HepG2 (cell line): Measurements from ENCODE around the gene AJM1. TPM values are rescaled to one million over a fixed set of nuclear protein-coding genes. Genes with fewer than 3 reads are reported as not detected.

Experiments
- ATAC-seq: fragments of 200-7000 bp; cut with Tn5 transposase; 3 replicates; pipeline ENCODE4 v1.9.1; 2020; ENCODE audit warnings: mild to moderate bottlenecking, moderate library complexity
- BruUV-seq: library from RNA; stranded (reverse); fragments of 400-500 nt; replicated peaks from 2 replicates; lab custom pipeline; 2021; lab: Mats Ljungman, UMichigan
- CTCF ChIA-PET: fragments of 300-600 bp; formaldehyde crosslinking; extraction: SDS; loops from one replicate; lab custom pipeline; 2021; ENCODE audit warnings: low total read pairs, inconsistent platforms, low intra/inter-chr PET ratio; lab: Yijun Ruan, JAX
- POLR2A ChIA-PET: fragments of 350-600 bp; sonication (Branson Sonifier 250); formaldehyde crosslinking; loops from one replicate; lab custom pipeline; 2020; ENCODE audit warnings: antibody characterized with exemption, inconsistent platforms; lab: Yijun Ruan, JAX
- DNase-seq: peaks from one replicate; pipeline ENCODE4 v3.0.0-alpha.2; 2015; ENCODE audit warnings: low spot score
- FAIRE-seq: peaks from 3 replicates; lab custom pipeline; 2011; peaks lifted over from hg19 to GRCh38; lab: Jason Lieb, UNC
- H2AFZ ChIP-seq: one replicate; pipeline ENCODE4 v1.6.1; 2011; ENCODE audit warnings: low read length, inconsistent platforms
- H3K27ac ChIP-seq: fragments of 300-600 bp; 3 replicates; pipeline ENCODE4 v1.8.0; 2011; ENCODE audit warnings: mixed run types, mild to moderate bottlenecking, mixed read lengths, low read length, inconsistent platforms; ENCODE audit not compliant: insufficient read depth; ENCODE audit errors: extremely low read length
- H3K27me3 ChIP-seq, 2 experiments: fragments of 200-600 bp in 1 of 2; 2 replicates in 1 of 2; 3 replicates in 1 of 2; pipeline versions ENCODE4 v1.6.0 to v1.8.0; 2011; ENCODE audit warnings: low read length in 2 of 2, mild to moderate bottlenecking in 2 of 2, moderate library complexity in 2 of 2, inconsistent platforms in 1 of 2; ENCODE audit not compliant: insufficient read depth in 2 of 2, control insufficient read depth in 1 of 2
- H3K36me3 ChIP-seq, 2 experiments: fragments of 200-600 bp in 1 of 2; replicated peaks in 1 of 2; 2 replicates in 1 of 2; 3 replicates in 1 of 2; pipeline versions ENCODE4 v1.5.1 to v1.8.0; 2011; ENCODE audit warnings: low read length in 2 of 2, inconsistent platforms in 1 of 2; ENCODE audit not compliant: insufficient read depth in 2 of 2, control insufficient read depth in 1 of 2
- H3K4me1 ChIP-seq: 2 replicates; pipeline ENCODE4 v1.5.1; 2012; ENCODE audit warnings: low read length, inconsistent platforms; ENCODE audit not compliant: insufficient read depth
- H3K4me2 ChIP-seq: 2 replicates; pipeline ENCODE4 v1.6.0; 2011; ENCODE audit warnings: low read depth, low read length, inconsistent platforms
- H3K4me3 ChIP-seq, 3 experiments: fragments of 200-600 bp in 1 of 3; sonication (generic), shearing (Covaris generic) in 1 of 3; replicated peaks in 1 of 3; 2 replicates each; pipeline ENCODE4 v1.5.1; 2011 to 2016; ENCODE audit warnings: low read length in 3 of 3, inconsistent platforms in 2 of 3, low read depth in 2 of 3, mild to moderate bottlenecking in 2 of 3, control low read depth in 1 of 3, mixed read lengths in 1 of 3; ENCODE audit not compliant: insufficient read depth in 1 of 3
- H3K79me2 ChIP-seq: one replicate; pipeline ENCODE4 v1.6.1; 2011; ENCODE audit warnings: low read length, inconsistent platforms; ENCODE audit not compliant: insufficient read depth
- H3K9ac ChIP-seq: 2 replicates; pipeline ENCODE4 v1.6.0; 2011; ENCODE audit warnings: mild to moderate bottlenecking, low read depth, low read length, inconsistent platforms; ENCODE audit not compliant: insufficient read depth
- H3K9me3 ChIP-seq: 2 replicates; pipeline ENCODE4 v1.5.1; 2012; ENCODE audit warnings: mild to moderate bottlenecking, low read length
- H4K20me1 ChIP-seq: 2 replicates; pipeline ENCODE4 v1.6.0; 2011; ENCODE audit warnings: inconsistent platforms, mild to moderate bottlenecking, low read length, moderate library complexity; ENCODE audit not compliant: insufficient read depth
- AGO1 ChIP-seq: fragments of 200-400 bp; formaldehyde crosslinking; IDR thresholded peaks from 2 replicates; pipeline ENCODE4 v1.6.1; 2017; ENCODE audit warnings: mild to moderate bottlenecking, low read depth, low read length, moderate library complexity; ENCODE audit not compliant: poor library complexity, severe bottlenecking
- HNRNPL ChIP-seq: fragments of 200-400 bp; formaldehyde crosslinking; IDR thresholded peaks from 2 replicates; pipeline ENCODE4 v1.6.1; 2017; ENCODE audit warnings: mild to moderate bottlenecking, low read depth, low read length
- MEIS2 ChIP-seq: sonication (generic); formaldehyde crosslinking; IDR thresholded peaks from 2 replicates; pipeline ENCODE4 v1.9.0; 2021; ENCODE audit warnings: mild to moderate bottlenecking, missing genetic modification reagents
- NCOR1 ChIP-seq: fragments of 200-600 bp; sonication (generic); IDR thresholded peaks from 2 replicates; pipeline ENCODE4 v1.7.0; 2017; ENCODE audit warnings: antibody characterized with exemption, low read length, borderline replicate concordance
- POLR2G ChIP-seq: fragments of 200-400 bp; formaldehyde crosslinking; IDR thresholded peaks from 2 replicates; pipeline ENCODE4 v1.6.1; 2018; ENCODE audit warnings: mild to moderate bottlenecking, low read depth, low read length, moderate library complexity
- RBM39 ChIP-seq: fragments of 200-400 bp; formaldehyde crosslinking; IDR thresholded peaks from one replicate; pipeline ENCODE4 v1.6.1; 2018; ENCODE audit warnings: antibody characterized with exemption, mild to moderate bottlenecking, low read depth, low read length; ENCODE audit not compliant: poor library complexity, severe bottlenecking
- SSRP1 ChIP-seq: IDR thresholded peaks from 2 replicates; pipeline ENCODE4 v1.6.1; 2016; ENCODE audit warnings: control low read depth
- ZNF264 ChIP-seq: sonication (generic); formaldehyde crosslinking; IDR thresholded peaks from 2 replicates; pipeline ENCODE4 v1.4.0; 2020; ENCODE audit warnings: missing genetic modification reagents
- WGBS: methylation state at CpG from one replicate; pipeline ENCODE4 v1.1.6; 2017; ENCODE audit warnings: low lambda C conversion rate; 5-methylcytosine and 5-hydroxymethylcytosine counted together
- in situ Hi-C: cut with HindIII; loops from 2 replicates; pipeline ENCODE4 v1.10.0; 2017; ENCODE audit warnings: low pct_unique_long_range_greater_than_20kb; ENCODE audit not compliant: extremely low pct_ligation_motif_present
- intact Hi-C: fragments of 100-400 bp; cut with micrococcal nuclease; formaldehyde crosslinking; loops from one replicate; pipeline ENCODE4 v1.10.0; 2022; ENCODE audit not compliant: unreplicated experiment
- polyA plus RNA-seq, 8 experiments: library from polyadenylated mRNA; depleted of rRNA in 3 of 8; stranded (reverse) in 7 of 8; unstranded in 1 of 8; fragments of >200 nt; fragmentation: Illumina TruSeq in 4 of 8; extraction: Trizol in 4 of 8; gene quantifications; 2 replicates each; pipeline versions ENCODE4 v1.2.1 to v1.2.3, GENCODE V29; 2011 to 2016; ENCODE audit warnings: low read depth in 4 of 8, missing spikeins in 1 of 8, mixed read lengths in 1 of 8; ENCODE audit not compliant: insufficient read depth in 1 of 8
- total RNA-seq, 5 experiments: library from RNA; depleted of rRNA; stranded (reverse); fragments of >200 nt; fragmentation: Illumina TruSeq; extraction: Trizol; gene quantifications; 2 replicates each; pipeline ENCODE4 v1.2.3, GENCODE V29; 2016; ENCODE audit warnings: low read depth in 1 of 5
- TF ChIP-seq, protein P1 (sequence below): sonication (generic); formaldehyde crosslinking; IDR thresholded peaks from 2 replicates; pipeline ENCODE4 v1.5.0; 2020; ENCODE audit warnings: missing genetic modification reagents

AJM1 gene
- total and polyA plus RNA-seq, 2 of the 13 experiments (the other 11 are each of a cell fraction or from before 2014, with no cell fraction given) = 1.1 to 1.2 TPM

DNA sequence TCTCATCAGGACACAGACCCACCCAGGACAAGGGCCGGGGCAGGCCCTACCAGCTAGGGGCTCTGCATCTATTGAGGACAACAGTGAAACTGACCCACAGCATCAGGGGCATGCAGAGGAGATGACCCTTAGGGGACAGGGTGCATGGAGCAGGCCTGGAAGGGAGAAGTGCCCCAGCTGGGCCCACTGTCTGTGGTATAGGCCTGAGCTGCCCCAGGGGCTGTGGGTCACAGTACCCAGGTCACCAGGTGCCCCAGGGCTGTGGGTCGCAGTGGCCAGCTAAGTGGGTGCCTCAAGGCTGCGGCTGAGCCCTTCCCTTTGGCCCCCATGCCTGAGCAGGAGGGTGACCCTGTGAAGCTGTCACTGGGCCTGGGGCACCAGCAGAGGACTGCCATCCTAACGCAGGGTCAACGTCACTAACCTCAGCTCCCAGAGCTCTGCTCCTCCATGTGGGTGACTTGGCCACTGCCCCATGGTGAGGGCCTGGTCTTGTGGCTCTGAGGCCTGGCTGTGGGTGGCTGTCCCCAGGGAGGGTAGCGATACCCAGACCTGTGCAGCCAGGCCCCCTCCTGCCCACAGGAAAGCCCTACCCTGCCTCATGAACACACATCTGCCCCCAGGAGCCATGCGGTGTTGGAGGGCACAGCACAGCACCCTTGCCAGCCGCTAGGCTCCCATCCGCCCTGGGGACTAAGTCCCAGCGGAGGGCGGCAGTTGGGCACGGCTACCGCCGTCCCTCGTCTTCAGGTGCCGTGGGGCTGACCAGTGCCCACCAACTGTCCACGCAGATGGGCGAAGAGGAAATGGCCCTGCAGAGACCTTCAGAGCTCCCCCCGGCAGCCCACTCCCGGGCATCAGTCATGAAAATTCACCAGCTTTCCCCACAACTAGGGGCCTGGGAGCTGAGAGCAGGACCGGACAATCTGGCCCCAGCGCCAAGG is 18.9 kb downstream of the AJM1 start (continued):
- TF ChIP-seq, protein P1, sequence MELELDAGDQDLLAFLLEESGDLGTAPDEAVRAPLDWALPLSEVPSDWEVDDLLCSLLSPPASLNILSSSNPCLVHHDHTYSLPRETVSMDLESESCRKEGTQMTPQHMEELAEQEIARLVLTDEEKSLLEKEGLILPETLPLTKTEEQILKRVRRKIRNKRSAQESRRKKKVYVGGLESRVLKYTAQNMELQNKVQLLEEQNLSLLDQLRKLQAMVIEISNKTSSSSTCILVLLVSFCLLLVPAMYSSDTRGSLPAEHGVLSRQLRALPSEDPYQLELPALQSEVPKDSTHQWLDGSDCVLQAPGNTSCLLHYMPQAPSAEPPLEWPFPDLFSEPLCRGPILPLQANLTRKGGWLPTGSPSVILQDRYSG (CRISPR knock-in tag) = no peak
- TF ChIP-seq POLR2G (0 out of 2 replicates have a peak, but pooled peaks have one; percentile 9), RBM39 (peak; percentile 28), AGO1 (peak; percentile 94), SSRP1 (CRISPR knock-in tag) (peak; percentile 12; the same call in 1 of the 2 replicates), ZNF264 (CRISPR knock-in tag) (no peak), MEIS2 (CRISPR knock-in tag) (no peak)
- TF ChIP-seq, all 625 proteins: peak for 8

DNA sequence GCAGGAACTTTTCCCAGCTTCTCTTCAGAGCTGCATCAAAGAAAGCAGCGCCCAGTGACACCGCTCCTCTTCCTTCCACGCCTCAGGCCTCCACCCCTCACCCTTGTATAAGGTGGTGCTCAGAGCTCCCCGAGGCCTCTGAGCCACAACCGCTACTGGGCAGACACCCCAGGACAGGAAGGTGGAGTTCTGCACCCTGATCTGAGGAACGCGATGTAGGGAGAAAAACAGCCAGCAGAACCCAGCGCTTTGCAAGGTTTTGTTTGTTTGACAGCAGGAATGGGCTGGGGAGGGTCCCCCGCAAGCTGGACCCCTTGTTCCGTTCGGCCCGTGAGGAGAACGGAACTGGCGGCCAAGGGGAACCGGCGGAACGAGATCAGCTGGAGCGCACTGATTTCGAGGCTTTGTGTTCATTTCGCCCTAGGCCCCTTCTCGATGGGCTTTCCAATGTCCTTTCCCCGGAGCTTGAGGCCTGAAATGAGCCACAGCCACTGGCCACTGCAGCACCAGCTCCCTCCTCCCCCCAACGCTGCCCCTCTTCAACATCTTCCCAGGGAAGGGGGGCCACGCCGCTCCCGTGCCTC is 19.7 kb downstream of the AJM1 start:
- no peak overlapping the region for H3K4me2 ChIP-seq
- peaks cover 20% of the 10 kb centered on the region for H3K79me2 ChIP-seq
- no peaks in the 10 kb centered on the region for H3K9me3 ChIP-seq
- FAIRE-seq (no peak), ATAC-seq (no peak), DNase-seq (no peak)
- no peak overlapping the region for H3K4me3 ChIP-seq
- peaks cover 39% of the 10 kb centered on the region for H3K4me1 ChIP-seq
- H3K36me3 ChIP-seq = peaks cover 17 to 37% of the 10 kb centered on the region in 2 experiments
- H4K20me1 ChIP-seq = 0 out of 2 replicates have a peak, but pooled peaks cover 7% of the 10 kb centered on the region
- in situ Hi-C loops (no loop called here), intact Hi-C loops (no loop called here)
- H3K27me3 ChIP-seq = no peaks in the 10 kb centered on the region
- BruUV-seq = no TSS peak
- POLR2A ChIA-PET = interaction anchor here (0.8 to 5.0 kb wide), 6 partner anchors 8 to 20 kb away, joined by 3 to 29 read pairs (median 4); no protein-coding TSS in a partner anchor
- no peak overlapping the region for H2AFZ ChIP-seq
- H3K9ac ChIP-seq = no peak overlapping the region
- no peak overlapping the region for H3K27ac ChIP-seq
- TF ChIP-seq HNRNPL (0 out of 2 replicates have a peak, but pooled peaks have one; percentile 8), NCOR1 (no peak)
- TF ChIP-seq, protein P1 (CRISPR knock-in tag) = no peak
- 93% methylated on average over 26 of the region's 26 CpGs for WGBS
- CTCF ChIA-PET = no interaction called here
